ENCODE results near the gene ATP9A.
"Not testable (repeated sequence)": the region's sequence is repeated elsewhere in the genome, so short reads cannot be mapped to it uniquely, and the experiment has no call there.

Gene ATP9A

GRCh38 chr20:51739722-51740249 lies 28.4 kb downstream of the ATP9A start:
- DNase-seq (ENCODE audit: low read depth, low spot score) = no peak
- no peak for TF ChIP-seq POLR2AphosphoS5 (IDR thresholded peaks at IDR 0.05; ENCODE audit: borderline replicate concordance, low read depth, low read length)
- TF ChIP-seq FOXP2 (optimal IDR thresholded peaks at IDR 0.05; ENCODE audit: control extremely low read depth, extremely low read length, insufficient read depth) = no peak
- no peak for TF ChIP-seq EZH2 (IDR thresholded peaks at IDR 0.05)
- Histone ChIP-seq H3K9ac (ENCODE audit: insufficient read length) (no peak overlapping the region), H3K9me3 (ENCODE audit: low read depth, low read length) (no peaks in the 10 kb centered on the region), H3K27ac (no peak overlapping the region), H3K4me3 (no peak overlapping the region), H3K36me3 (ENCODE audit: insufficient read depth, low read length) (no peaks in the 10 kb centered on the region)

- no peak for DNase-seq (ENCODE audit: low read depth, low spot score)
- H3K36me3 ChIP-seq (ENCODE audit: insufficient read depth, low read length) = no peaks in the 10 kb centered on the region
- no peak overlapping the region for H3K9ac ChIP-seq (ENCODE audit: insufficient read length)
- no peak overlapping the region for H3K4me3 ChIP-seq
- no peak for TF ChIP-seq EZH2 (IDR thresholded peaks at IDR 0.05)
- TF ChIP-seq FOXP2 (optimal IDR thresholded peaks at IDR 0.05; ENCODE audit: control extremely low read depth, extremely low read length, insufficient read depth) = no peak
- TF ChIP-seq POLR2AphosphoS5 (IDR thresholded peaks at IDR 0.05; ENCODE audit: borderline replicate concordance, low read depth, low read length) = no peak
- no peaks in the 10 kb centered on the region for H3K9me3 ChIP-seq (ENCODE audit: low read depth, low read length)
- no peak overlapping the region for H3K27ac ChIP-seq
These were observed 29.2 kb downstream of the ATP9A start for GRCh38 chr20:51738877-51739447.

GRCh38 chr20:51738261-51738660 lies 29.9 kb downstream of the ATP9A start:
- H3K27ac ChIP-seq; H3K9ac ChIP-seq (ENCODE audit: insufficient read length); H3K4me3 ChIP-seq; H3K36me3 ChIP-seq (ENCODE audit: insufficient read depth, low read length); DNase-seq (ENCODE audit: low read depth, low spot score); H3K9me3 ChIP-seq (ENCODE audit: low read depth, low read length): not testable (repeated sequence)

- DNase-seq (ENCODE audit: low read depth, low spot score) = no peak
- Histone ChIP-seq H3K4me3 (no peak overlapping the region), H3K9me3 (ENCODE audit: low read depth, low read length) (no peaks in the 10 kb centered on the region), H3K27ac (no peak overlapping the region), H3K36me3 (ENCODE audit: insufficient read depth, low read length) (no peaks in the 10 kb centered on the region), H3K9ac (ENCODE audit: insufficient read length) (no peak overlapping the region)
- TF ChIP-seq POLR2AphosphoS5 (IDR thresholded peaks at IDR 0.05; ENCODE audit: borderline replicate concordance, low read depth, low read length) (no peak), EZH2 (IDR thresholded peaks at IDR 0.05) (no peak)
These were observed 31.2 kb downstream of the ATP9A start for GRCh38 chr20:51736947-51737346.

- DNase-seq (ENCODE audit: low read depth, low spot score) = no peak
- Histone ChIP-seq H3K4me3 (no peak overlapping the region), H3K9ac (ENCODE audit: insufficient read length) (no peak overlapping the region), H3K36me3 (ENCODE audit: insufficient read depth, low read length) (no peaks in the 10 kb centered on the region), H3K9me3 (ENCODE audit: low read depth, low read length) (no peaks in the 10 kb centered on the region), H3K27ac (no peak overlapping the region)
- TF ChIP-seq FOXP2 (optimal IDR thresholded peaks at IDR 0.05; ENCODE audit: control extremely low read depth, extremely low read length, insufficient read depth) (no peak), POLR2AphosphoS5 (IDR thresholded peaks at IDR 0.05; ENCODE audit: borderline replicate concordance, low read depth, low read length) (no peak), EZH2 (IDR thresholded peaks at IDR 0.05) (no peak)
These were observed 32.2 kb downstream of the ATP9A start for GRCh38 chr20:51735728-51736600.

GRCh38 chr20:51734876-51735720 lies 33.1 kb downstream of the ATP9A start:
- Histone ChIP-seq H3K4me3 (no peak overlapping the region), H3K9me3 (ENCODE audit: low read depth, low read length) (no peaks in the 10 kb centered on the region), H3K36me3 (ENCODE audit: insufficient read depth, low read length) (no peaks in the 10 kb centered on the region), H3K9ac (ENCODE audit: insufficient read length) (no peak overlapping the region), H3K27ac (no peak overlapping the region)
- TF ChIP-seq EZH2 (IDR thresholded peaks at IDR 0.05) = no peak
- TF ChIP-seq POLR2AphosphoS5 (IDR thresholded peaks at IDR 0.05; ENCODE audit: borderline replicate concordance, low read depth, low read length) = no peak
- TF ChIP-seq FOXP2 (optimal IDR thresholded peaks at IDR 0.05; ENCODE audit: control extremely low read depth, extremely low read length, insufficient read depth) = no peak
- DNase-seq (ENCODE audit: low read depth, low spot score) = no peak

- no peak for DNase-seq (ENCODE audit: low read depth, low spot score)
These were observed 35.1 kb downstream of the ATP9A start for GRCh38 chr20:51733070-51733469.

GRCh38 chr20:51732096-51732791 lies 35.9 kb downstream of the ATP9A start:
- no peak for TF ChIP-seq EZH2 (IDR thresholded peaks at IDR 0.05)
- TF ChIP-seq FOXP2 (optimal IDR thresholded peaks at IDR 0.05; ENCODE audit: control extremely low read depth, extremely low read length, insufficient read depth) = no peak
- no peak for TF ChIP-seq POLR2AphosphoS5 (IDR thresholded peaks at IDR 0.05; ENCODE audit: borderline replicate concordance, low read depth, low read length)
- Histone ChIP-seq H3K27ac (no peak overlapping the region), H3K36me3 (ENCODE audit: insufficient read depth, low read length) (no peaks in the 10 kb centered on the region), H3K4me3 (no peak overlapping the region), H3K9ac (ENCODE audit: insufficient read length) (no peak overlapping the region), H3K9me3 (ENCODE audit: low read depth, low read length) (no peaks in the 10 kb centered on the region)
- DNase-seq (ENCODE audit: low read depth, low spot score) = no peak

More at GRCh38 chr20:51733070-51733469, 35.1 kb downstream of the ATP9A start:
- no peak overlapping the region for H3K27ac ChIP-seq
- H3K4me3 ChIP-seq = no peak overlapping the region
- H3K36me3 ChIP-seq (ENCODE audit: insufficient read depth, low read length) = no peaks in the 10 kb centered on the region
- no peak for TF ChIP-seq EZH2 (IDR thresholded peaks at IDR 0.05)
- no peak for TF ChIP-seq POLR2AphosphoS5 (IDR thresholded peaks at IDR 0.05; ENCODE audit: borderline replicate concordance, low read depth, low read length)
- TF ChIP-seq FOXP2 (optimal IDR thresholded peaks at IDR 0.05; ENCODE audit: control extremely low read depth, extremely low read length, insufficient read depth) = no peak
- no peaks in the 10 kb centered on the region for H3K9me3 ChIP-seq (ENCODE audit: low read depth, low read length)
- H3K9ac ChIP-seq (ENCODE audit: insufficient read length) = no peak overlapping the region

Data from SK-N-MC (cell line).